HEK293T (cell line): ENCODE results near the gene KANK2.

Experiments used
- CTBP1 ChIP-seq: fragments of 450-650 bp; IDR thresholded peaks from 2 replicates; pipeline ENCODE4 v1.6.1; 2016; ENCODE audit warnings: borderline replicate concordance
- ELF4 ChIP-seq: fragments of 450-650 bp; IDR thresholded peaks from 2 replicates; pipeline ENCODE4 v1.6.1; 2017; ENCODE audit warnings: antibody characterized with exemption
- FOXA1 ChIP-seq: fragments of 450-650 bp; IDR thresholded peaks from 2 replicates; pipeline ENCODE4 v1.6.1; 2016; ENCODE audit warnings: mild to moderate bottlenecking
- FOXK2 ChIP-seq: fragments of 450-650 bp; IDR thresholded peaks from 2 replicates; pipeline ENCODE4 v1.6.1; 2016; ENCODE audit warnings: mild to moderate bottlenecking
- L3MBTL2 ChIP-seq: fragments of 450-650 bp; conservative IDR thresholded peaks from 2 replicates; pipeline ENCODE4 v1.6.1; 2016; ENCODE audit warnings: mild to moderate bottlenecking
- NFRKB ChIP-seq: fragments of 450-650 bp; IDR thresholded peaks from 2 replicates; pipeline ENCODE4 v1.6.1; 2016; ENCODE audit warnings: mild to moderate bottlenecking, moderate library complexity
- SUZ12 ChIP-seq: fragments of 450-650 bp; IDR thresholded peaks from 2 replicates; pipeline ENCODE4 v1.6.1; 2016; ENCODE audit warnings: mild to moderate bottlenecking
- ZNF384 ChIP-seq: fragments of 450-650 bp; IDR thresholded peaks from 2 replicates; pipeline ENCODE4 v1.6.1; 2016

GRCh38 chr19:11238041-11238440 lies 40.7 kb upstream of the KANK2 start:
- TF ChIP-seq FOXA1 (no peak), SUZ12 (no peak), NFRKB (no peak), CTBP1 (no peak), ZNF384 (no peak), FOXK2 (no peak), L3MBTL2 (no peak), ELF4 (no peak)
